Mesothelial cell of epicardium (in vitro differentiated cells): ENCODE measurements around the gene RBM33. TPM values are rescaled to one million over a fixed set of nuclear protein-coding genes. Genes with fewer than 3 reads are reported as not detected.

Source experiments
- DNase-seq, 2 experiments: peaks; one replicate each; pipeline ENCODE4 v3.0.0; 2021; ENCODE audit warnings: low spot score in 2 of 2; ENCODE audit not compliant: unreplicated experiment in 2 of 2
- H3K27ac Mint-ChIP-seq: 2 replicates; pipeline ENCODE4 v1.8.0; 2021; ENCODE audit warnings: mixed read lengths
- H3K27me3 Mint-ChIP-seq: 2 replicates; pipeline ENCODE4 v1.8.0; 2021; ENCODE audit warnings: low read depth, mixed read lengths
- H3K36me3 Mint-ChIP-seq: 2 replicates; pipeline ENCODE4 v1.8.0; 2021; ENCODE audit warnings: mixed read lengths
- H3K4me1 Mint-ChIP-seq: 2 replicates; pipeline ENCODE4 v1.8.0; 2021; ENCODE audit warnings: mixed read lengths
- H3K4me3 Mint-ChIP-seq: 2 replicates; pipeline ENCODE4 v1.8.0; 2021; ENCODE audit warnings: mild to moderate bottlenecking, moderate library complexity, mixed read lengths
- H3K9me3 Mint-ChIP-seq: 2 replicates; pipeline ENCODE4 v1.8.0; 2021; ENCODE audit warnings: mixed read lengths
- total RNA-seq: library from RNA; stranded (reverse); gene quantifications from 3 replicates; pipeline ENCODE4 v1.2.1, GENCODE V29; 2021
- TF ChIP-seq, protein P1 (sequence below): fragments of 200-600 bp; sonication (generic); IDR thresholded peaks from one replicate; pipeline ENCODE4 v1.5.0; 2021; ENCODE audit warnings: antibody characterized with exemption; ENCODE audit not compliant: unreplicated experiment

Gene RBM33
- total RNA-seq, 1 donor from 2014 or later = 83.4 TPM

DNA sequence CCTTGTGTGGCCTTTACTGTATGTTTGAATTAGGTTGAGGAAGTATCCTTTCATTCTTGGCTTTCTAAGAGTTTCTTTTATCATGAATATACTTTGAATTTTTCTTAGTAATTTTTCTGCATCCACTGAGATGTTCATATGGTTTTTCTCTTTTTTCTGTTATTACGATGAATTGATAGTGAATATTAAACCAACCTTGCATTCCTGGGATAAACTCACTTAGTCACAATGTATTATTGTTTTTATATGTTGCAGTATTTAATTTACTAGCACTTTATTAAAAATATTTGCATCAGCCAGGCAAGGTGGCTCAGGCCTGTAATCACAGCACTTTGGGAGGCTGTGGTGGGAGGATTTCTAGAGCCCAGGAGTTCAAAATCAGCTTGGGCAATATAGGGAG is 15.3 kb upstream of the RBM33 start:
- no peaks in the 10 kb centered on the region for H3K4me1 Mint-ChIP-seq
- H3K36me3 Mint-ChIP-seq = peaks cover 4% of the 10 kb centered on the region
- peaks cover 58% of the 10 kb centered on the region for H3K9me3 Mint-ChIP-seq
- no peak overlapping the region for H3K27ac Mint-ChIP-seq
- DNase-seq = no peak
- no peak overlapping the region for H3K4me3 Mint-ChIP-seq
- no peaks in the 10 kb centered on the region for H3K27me3 Mint-ChIP-seq
- TF ChIP-seq, protein P1, sequence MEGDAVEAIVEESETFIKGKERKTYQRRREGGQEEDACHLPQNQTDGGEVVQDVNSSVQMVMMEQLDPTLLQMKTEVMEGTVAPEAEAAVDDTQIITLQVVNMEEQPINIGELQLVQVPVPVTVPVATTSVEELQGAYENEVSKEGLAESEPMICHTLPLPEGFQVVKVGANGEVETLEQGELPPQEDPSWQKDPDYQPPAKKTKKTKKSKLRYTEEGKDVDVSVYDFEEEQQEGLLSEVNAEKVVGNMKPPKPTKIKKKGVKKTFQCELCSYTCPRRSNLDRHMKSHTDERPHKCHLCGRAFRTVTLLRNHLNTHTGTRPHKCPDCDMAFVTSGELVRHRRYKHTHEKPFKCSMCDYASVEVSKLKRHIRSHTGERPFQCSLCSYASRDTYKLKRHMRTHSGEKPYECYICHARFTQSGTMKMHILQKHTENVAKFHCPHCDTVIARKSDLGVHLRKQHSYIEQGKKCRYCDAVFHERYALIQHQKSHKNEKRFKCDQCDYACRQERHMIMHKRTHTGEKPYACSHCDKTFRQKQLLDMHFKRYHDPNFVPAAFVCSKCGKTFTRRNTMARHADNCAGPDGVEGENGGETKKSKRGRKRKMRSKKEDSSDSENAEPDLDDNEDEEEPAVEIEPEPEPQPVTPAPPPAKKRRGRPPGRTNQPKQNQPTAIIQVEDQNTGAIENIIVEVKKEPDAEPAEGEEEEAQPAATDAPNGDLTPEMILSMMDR = no peak

DNA sequence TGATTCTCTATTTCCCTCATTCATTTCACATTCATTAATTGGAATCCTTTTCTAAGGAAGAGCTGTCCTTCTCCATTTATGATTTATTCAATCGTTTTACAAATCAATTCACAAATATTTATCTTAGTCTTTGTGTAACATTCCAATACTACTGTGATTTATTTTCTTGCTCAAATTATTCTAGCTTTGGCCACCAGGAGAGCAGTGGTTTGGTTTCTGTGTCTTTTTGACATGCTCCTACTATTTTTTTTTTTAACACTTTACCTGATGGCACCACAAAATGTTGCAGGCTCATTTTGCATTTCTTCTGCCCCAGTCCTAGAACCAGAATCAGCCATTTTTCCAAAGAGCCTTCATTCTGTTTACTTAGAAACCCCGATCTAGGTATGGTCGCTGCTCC is 13.3 kb upstream of the RBM33 start:
- H3K36me3 Mint-ChIP-seq = peaks cover 4% of the 10 kb centered on the region
- H3K9me3 Mint-ChIP-seq = peaks cover 66% of the 10 kb centered on the region
- TF ChIP-seq, protein P1 = peak; percentile 14
- no peaks in the 10 kb centered on the region for H3K27me3 Mint-ChIP-seq
- no peak for DNase-seq
- H3K4me1 Mint-ChIP-seq = no peaks in the 10 kb centered on the region
- H3K4me3 Mint-ChIP-seq = no peak overlapping the region
- no peak overlapping the region for H3K27ac Mint-ChIP-seq

DNA sequence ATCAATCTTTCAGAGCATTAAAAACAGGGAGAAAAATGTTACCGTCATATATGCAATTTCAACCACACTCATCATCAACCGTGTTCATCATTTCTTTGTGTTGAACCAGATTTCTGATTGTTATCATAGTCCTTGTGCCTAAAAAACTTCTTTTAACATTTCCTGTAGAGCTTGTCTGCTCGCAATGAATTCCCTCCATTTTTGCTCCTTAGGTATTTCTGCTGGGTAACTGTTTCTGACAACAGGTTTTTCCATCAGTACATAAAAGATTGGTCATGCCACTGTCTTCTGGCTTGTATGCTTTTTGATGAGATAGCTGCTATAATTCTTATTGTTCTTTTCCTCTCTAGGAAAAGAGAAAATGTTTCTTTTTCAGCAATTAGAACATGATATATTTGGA is 8.6 kb upstream of the RBM33 start:
- H3K9me3 Mint-ChIP-seq = peaks cover 85% of the 10 kb centered on the region
- H3K36me3 Mint-ChIP-seq = peaks cover 31% of the 10 kb centered on the region
- H3K27ac Mint-ChIP-seq = no peak overlapping the region

DNA sequence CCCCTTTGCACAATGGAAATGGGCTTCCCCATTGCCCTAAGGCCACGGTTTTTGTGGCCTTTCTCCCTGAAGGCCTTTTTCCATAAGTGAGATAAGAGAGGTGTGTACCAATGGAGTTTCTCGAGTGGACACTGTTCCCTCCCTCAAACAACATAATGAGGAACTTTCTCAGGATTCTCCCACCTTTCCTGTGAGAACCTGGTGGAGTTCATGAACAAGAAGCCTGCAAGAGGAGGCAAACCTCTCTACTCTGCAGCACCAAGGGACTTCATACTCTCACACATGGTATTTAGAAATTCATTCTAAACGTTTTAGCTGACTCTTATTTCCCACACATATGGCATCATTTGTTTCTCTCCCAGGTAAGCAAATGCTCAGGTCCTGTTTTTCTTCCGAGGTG is 7.3 kb upstream of the RBM33 start:
- H3K27me3 Mint-ChIP-seq = no peaks in the 10 kb centered on the region
- TF ChIP-seq, protein P1 = no peak
- H3K4me3 Mint-ChIP-seq = no peak overlapping the region
- no peak overlapping the region for H3K27ac Mint-ChIP-seq
- H3K4me1 Mint-ChIP-seq = no peaks in the 10 kb centered on the region
- DNase-seq = no peak
- peaks cover 45% of the 10 kb centered on the region for H3K36me3 Mint-ChIP-seq
- peaks cover 81% of the 10 kb centered on the region for H3K9me3 Mint-ChIP-seq

More for the DNA sequence above, 8.6 kb upstream of the RBM33 start:
- Mint-ChIP-seq H3K4me1 (no peaks in the 10 kb centered on the region), H3K4me3 (no peak overlapping the region), H3K27me3 (no peaks in the 10 kb centered on the region)
- no peak for DNase-seq
- TF ChIP-seq, protein P1 = no peak

DNA sequence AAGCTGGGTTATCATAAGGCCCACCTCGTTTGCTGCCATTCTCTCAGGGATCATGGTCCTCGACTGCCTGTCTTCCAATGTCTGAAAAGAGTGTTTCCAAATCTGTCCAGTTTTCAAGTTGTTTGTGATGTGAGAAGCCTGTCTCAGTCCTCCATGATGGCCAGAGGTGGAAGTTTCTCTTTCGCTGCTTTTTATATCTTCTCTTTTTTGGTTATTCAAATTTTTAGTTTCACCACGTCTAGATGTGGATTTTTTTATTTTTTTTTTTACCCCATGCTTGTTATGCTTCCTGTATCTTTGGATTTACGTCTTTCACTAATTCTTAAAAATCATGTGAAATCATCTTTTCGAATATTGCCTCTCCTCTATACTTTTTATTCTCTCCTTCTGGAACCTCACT is 6.1 kb upstream of the RBM33 start:
- TF ChIP-seq, protein P1 = no peak
- DNase-seq = no peak
- H3K9me3 Mint-ChIP-seq = peaks cover 69% of the 10 kb centered on the region

DNA sequence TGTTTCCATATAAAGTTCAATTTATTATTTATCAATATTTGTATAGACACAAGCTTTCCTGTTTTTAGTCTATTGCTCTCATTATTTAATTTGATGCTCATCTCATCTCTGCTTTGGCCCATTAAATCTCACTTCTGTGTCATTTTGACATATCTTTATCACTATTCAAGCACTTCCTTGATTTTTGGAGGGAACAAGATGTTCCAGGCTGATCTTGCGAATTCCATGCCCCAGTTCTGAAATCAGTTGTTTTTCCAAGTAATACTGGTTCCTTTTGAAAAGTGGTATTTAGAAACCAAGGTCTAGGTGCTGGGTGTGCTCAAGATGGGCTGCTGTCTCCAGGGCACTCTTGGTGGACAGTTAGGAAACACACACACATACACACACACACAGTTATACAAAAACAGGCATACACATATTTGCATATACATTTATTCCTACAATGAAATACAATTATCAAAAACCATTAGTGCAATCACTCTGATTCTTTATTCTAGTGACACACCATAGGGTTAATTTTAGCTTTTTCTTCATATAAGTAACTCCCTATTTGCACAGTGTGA is 4.4 kb upstream of the RBM33 start:
- TF ChIP-seq, protein P1 = no peak
- H3K27ac Mint-ChIP-seq = no peak overlapping the region
- DNase-seq = no peak
- H3K36me3 Mint-ChIP-seq = peaks cover 44% of the 10 kb centered on the region
- H3K4me3 Mint-ChIP-seq = no peak overlapping the region
- H3K27me3 Mint-ChIP-seq = no peaks in the 10 kb centered on the region
- H3K9me3 Mint-ChIP-seq = peaks cover 62% of the 10 kb centered on the region
- H3K4me1 Mint-ChIP-seq = peaks cover 8% of the 10 kb centered on the region

More for the DNA sequence above, 6.1 kb upstream of the RBM33 start:
- no peak overlapping the region for H3K27ac Mint-ChIP-seq
- peaks cover 3% of the 10 kb centered on the region for H3K4me1 Mint-ChIP-seq
- peaks cover 46% of the 10 kb centered on the region for H3K36me3 Mint-ChIP-seq
- H3K4me3 Mint-ChIP-seq = no peak overlapping the region
- H3K27me3 Mint-ChIP-seq = no peaks in the 10 kb centered on the region
